Trophoblast cell (in vitro differentiated cells and primary cell): ENCODE data around the gene COL4A2.

Source experiments
- DNase-seq, 2 donors: peaks; one replicate each; pipeline ENCODE4 v3.0.0-alpha.2; 2016
- H2AFZ ChIP-seq: 2 replicates; pipeline ENCODE4 v1.6.1; 2013; ENCODE audit warnings: low read length, moderate library complexity, mild to moderate bottlenecking; ENCODE audit not compliant: insufficient read depth, poor library complexity
- H2AK5ac ChIP-seq: 2 replicates; pipeline ENCODE4 v1.6.1; 2013; ENCODE audit warnings: mild to moderate bottlenecking, low read length
- H2BK120ac ChIP-seq: 2 replicates; pipeline ENCODE4 v1.6.1; 2013; ENCODE audit warnings: low read length, mild to moderate bottlenecking, moderate library complexity; ENCODE audit not compliant: insufficient read depth, poor library complexity
- H2BK12ac ChIP-seq: 2 replicates; pipeline ENCODE4 v1.6.1; 2013; ENCODE audit warnings: mild to moderate bottlenecking, low read length, moderate library complexity
- H2BK5ac ChIP-seq: 2 replicates; pipeline ENCODE4 v1.6.1; 2013; ENCODE audit warnings: low read length, low read depth, moderate library complexity, mild to moderate bottlenecking; ENCODE audit not compliant: poor library complexity
- H3K14ac ChIP-seq: 2 replicates; pipeline ENCODE4 v1.6.1; 2013; ENCODE audit warnings: mild to moderate bottlenecking, low read length
- H3K18ac ChIP-seq: 2 replicates; pipeline ENCODE4 v1.6.1; 2013; ENCODE audit warnings: mild to moderate bottlenecking, low read length
- H3K23ac ChIP-seq: 2 replicates; pipeline ENCODE4 v1.6.1; 2013; ENCODE audit warnings: low read length
- H3K27ac ChIP-seq: 2 replicates; pipeline ENCODE4 v1.5.1; 2013; ENCODE audit warnings: low read depth, mild to moderate bottlenecking, inconsistent platforms, low read length, moderate library complexity
- H3K27me3 ChIP-seq: 2 replicates; pipeline ENCODE4 v1.6.1; 2013; ENCODE audit warnings: inconsistent platforms, mild to moderate bottlenecking, low read length, moderate library complexity; ENCODE audit not compliant: insufficient read depth
- H3K36me3 ChIP-seq, 2 experiments: 1 replicate in 1 of 2; 2 replicates in 1 of 2; pipeline ENCODE4 v1.6.1; 2013; ENCODE audit warnings: low read length in 2 of 2, mild to moderate bottlenecking in 2 of 2, moderate library complexity in 1 of 2; ENCODE audit not compliant: insufficient read depth in 2 of 2, control insufficient read depth in 1 of 2
- H3K4ac ChIP-seq: 2 replicates; pipeline ENCODE4 v1.6.1; 2013; ENCODE audit warnings: low read depth, mild to moderate bottlenecking, low read length, moderate library complexity
- H3K4me1 ChIP-seq, 2 experiments: 1 replicate in 1 of 2; 2 replicates in 1 of 2; pipeline ENCODE4 v1.6.1; 2013; ENCODE audit warnings: low read length in 2 of 2, mild to moderate bottlenecking in 2 of 2, moderate library complexity in 1 of 2; ENCODE audit not compliant: insufficient read depth in 2 of 2, control insufficient read depth in 1 of 2
- H3K4me2 ChIP-seq: 2 replicates; pipeline ENCODE4 v1.6.1; 2013; ENCODE audit warnings: inconsistent platforms, mild to moderate bottlenecking, low read length, moderate library complexity
- H3K4me3 ChIP-seq: 2 replicates; pipeline ENCODE4 v1.5.1; 2013; ENCODE audit warnings: mild to moderate bottlenecking, low read depth, low read length, inconsistent platforms
- H3K79me1 ChIP-seq: one replicate; pipeline ENCODE4 v1.6.1; 2013; ENCODE audit warnings: low read length
- H3K79me2 ChIP-seq: 2 replicates; pipeline ENCODE4 v1.6.1; 2013; ENCODE audit warnings: low read length, mild to moderate bottlenecking; ENCODE audit not compliant: control insufficient read depth, insufficient read depth, poor library complexity
- H3K9ac ChIP-seq: 2 replicates; pipeline ENCODE4 v1.6.1; 2013; ENCODE audit warnings: mild to moderate bottlenecking, low read length
- H3K9me3 ChIP-seq: 2 replicates; pipeline ENCODE4 v1.6.1; 2013; ENCODE audit warnings: low read depth, mild to moderate bottlenecking, control low read depth, inconsistent platforms, low read length; ENCODE audit not compliant: insufficient read depth
- H4K12ac ChIP-seq: 2 replicates; pipeline ENCODE4 v1.6.1; 2013; ENCODE audit warnings: low read depth, mild to moderate bottlenecking, low read length, moderate library complexity
- H4K8ac ChIP-seq: 2 replicates; pipeline ENCODE4 v1.6.1; 2013; ENCODE audit warnings: low read depth, mild to moderate bottlenecking, low read length, moderate library complexity
- H4K91ac ChIP-seq: one replicate; pipeline ENCODE4 v1.6.1; 2013; ENCODE audit warnings: low read depth, mild to moderate bottlenecking, low read length, moderate library complexity
- WGBS: extraction: QIAGEN DNeasy Blood & Tissue Kit; methylation state at CpG from one replicate; pipeline ENCODE4 v1.1.7; 2013; ENCODE audit warnings: missing lambda C conversion rate; ENCODE audit not compliant: insufficient read length, insufficient coverage; ENCODE audit errors: extremely low coverage; 5-methylcytosine and 5-hydroxymethylcytosine counted together

Gene COL4A2

GRCh38 chr13:110446575-110446890 lies 139.4 kb downstream of the COL4A2 start:
- H3K4me3 ChIP-seq, result no peak overlapping the region
- H2BK120ac ChIP-seq, result peak overlapping the region; percentile 0
- peak overlapping the region; percentile 15 for H3K27ac ChIP-seq
- H4K12ac ChIP-seq, result no peak overlapping the region
- H2AK5ac ChIP-seq, result no peak overlapping the region
- H3K9ac ChIP-seq, result no peak overlapping the region
- no peaks in the 10 kb centered on the region for H3K27me3 ChIP-seq
- WGBS, result no CpG with 5 or more reads among the region's 4 CpGs
- no peak overlapping the region for H3K23ac ChIP-seq
- H3K9me3 ChIP-seq, result peaks cover 2% of the 10 kb centered on the region
- no peak overlapping the region for H3K4ac ChIP-seq
- DNase-seq, result no peak
- H2BK12ac ChIP-seq, result peak overlapping the region; percentile 7
- peaks cover 22% of the 10 kb centered on the region for H3K79me1 ChIP-seq
- H3K18ac ChIP-seq, result no peak overlapping the region
- no peak overlapping the region for H3K4me2 ChIP-seq
- no peak overlapping the region for H4K8ac ChIP-seq
- no peak overlapping the region for H2BK5ac ChIP-seq
- peaks cover 6% of the 10 kb centered on the region for H3K79me2 ChIP-seq
- H3K36me3 ChIP-seq, result peaks cover 52 to 62% of the 10 kb centered on the region in 2 experiments
- peaks cover 30 to 34% of the 10 kb centered on the region in 2 experiments for H3K4me1 ChIP-seq
- peak overlapping the region; percentile 4 for H4K91ac ChIP-seq
- H2AFZ ChIP-seq, result no peak overlapping the region
- H3K14ac ChIP-seq, result no peak overlapping the region

GRCh38 chr13:110447058-110447511 lies 140.0 kb downstream of the COL4A2 start:
- Histone ChIP-seq H3K27ac (peak overlapping the region; percentile 98), H3K27me3 (no peaks in the 10 kb centered on the region), H3K36me3 (peaks cover 50 to 62% of the 10 kb centered on the region in 2 experiments), H3K4me3 (no peak overlapping the region), H3K18ac (no peak overlapping the region), H2AK5ac (no peak overlapping the region), H3K79me2 (peaks cover 6% of the 10 kb centered on the region), H3K9ac (no peak overlapping the region), H3K23ac (no peak overlapping the region), H4K8ac (peak overlapping the region; percentile 5), H3K4me1 (peaks cover 30 to 34% of the 10 kb centered on the region in 2 experiments), H3K79me1 (peaks cover 22% of the 10 kb centered on the region), H4K91ac (peak overlapping the region; percentile 33), H3K14ac (peak overlapping the region; percentile 2), H2AFZ (no peak overlapping the region), H3K4ac (no peak overlapping the region), H4K12ac (no peak overlapping the region), H2BK5ac (peak overlapping the region; percentile 95), H3K4me2 (no peak overlapping the region), H2BK12ac (no peak overlapping the region), H2BK120ac (no peak overlapping the region), H3K9me3 (peaks cover 2% of the 10 kb centered on the region)
- peak; percentile 19 to 42 for DNase-seq
- WGBS, result no CpG with 5 or more reads among the region's 12 CpGs

- Histone ChIP-seq H3K79me2 (peaks cover 6% of the 10 kb centered on the region), H3K27me3 (no peaks in the 10 kb centered on the region), H4K12ac (peak overlapping the region; percentile 35), H3K4me1 (peaks cover 29 to 31% of the 10 kb centered on the region in 2 experiments), H3K4ac (peak overlapping the region; percentile 16), H3K9ac (peak overlapping the region; percentile 31), H3K4me2 (peak overlapping the region; percentile 34), H3K4me3 (no peak overlapping the region), H4K91ac (peak overlapping the region; percentile 97), H2BK120ac (peak overlapping the region; percentile 97), H3K27ac (peak overlapping the region; percentile 98), H4K8ac (peak overlapping the region; percentile 55), H3K9me3 (peaks cover 2% of the 10 kb centered on the region), H3K36me3 (peaks cover 47 to 57% of the 10 kb centered on the region in 2 experiments), H3K23ac (no peak overlapping the region), H2AFZ (peak overlapping the region; percentile 23), H2BK12ac (peak overlapping the region; percentile 93), H3K18ac (peak overlapping the region; percentile 69), H2AK5ac (peak overlapping the region; percentile 57), H2BK5ac (peak overlapping the region; percentile 95), H3K79me1 (peaks cover 22% of the 10 kb centered on the region), H3K14ac (peak overlapping the region; percentile 85)
- WGBS, result no CpG with 5 or more reads among the region's 9 CpGs
- DNase-seq, result peak in 1 of 2 donors; percentile 54
Measured at GRCh38 chr13:110447801-110448200, 140.7 kb downstream of the COL4A2 start.

- Histone ChIP-seq H3K79me1 (peaks cover 22% of the 10 kb centered on the region), H3K9me3 (peaks cover 2% of the 10 kb centered on the region), H3K27me3 (no peaks in the 10 kb centered on the region), H3K9ac (no peak overlapping the region), H3K18ac (no peak overlapping the region), H2AFZ (no peak overlapping the region), H3K4ac (no peak overlapping the region), H2BK5ac (no peak overlapping the region), H3K4me2 (no peak overlapping the region), H4K8ac (no peak overlapping the region), H3K4me1 (peaks cover 27 to 31% of the 10 kb centered on the region in 2 experiments), H3K36me3 (peaks cover 46 to 53% of the 10 kb centered on the region in 2 experiments), H3K79me2 (peaks cover 6% of the 10 kb centered on the region), H3K23ac (no peak overlapping the region), H3K4me3 (no peak overlapping the region), H4K91ac (no peak overlapping the region), H2BK120ac (no peak overlapping the region), H2AK5ac (no peak overlapping the region), H4K12ac (no peak overlapping the region), H3K14ac (no peak overlapping the region), H3K27ac (peak overlapping the region; percentile 98), H2BK12ac (no peak overlapping the region)
- peak; percentile 96 to 99 for DNase-seq
- WGBS, result no CpG with 5 or more reads among the region's 8 CpGs
Measured at GRCh38 chr13:110448230-110448629, 141.1 kb downstream of the COL4A2 start.
